Measurements from ENCODE around the gene PRIM2. TPM values are rescaled to one million over a fixed set of nuclear protein-coding genes. Genes with fewer than 3 reads are reported as not detected.
A peak's percentile ranks its signal among the peaks of the same experiment; 100 is the strongest.
"Not testable (repeated sequence)": the region's sequence is repeated elsewhere in the genome, so short reads cannot be mapped to it uniquely, and the experiment has no call there.

PRIM2 gene
- total and polyA plus RNA-seq, 8 donors, result 11.2 to 18.8 (median 14.8) TPM

DNA sequence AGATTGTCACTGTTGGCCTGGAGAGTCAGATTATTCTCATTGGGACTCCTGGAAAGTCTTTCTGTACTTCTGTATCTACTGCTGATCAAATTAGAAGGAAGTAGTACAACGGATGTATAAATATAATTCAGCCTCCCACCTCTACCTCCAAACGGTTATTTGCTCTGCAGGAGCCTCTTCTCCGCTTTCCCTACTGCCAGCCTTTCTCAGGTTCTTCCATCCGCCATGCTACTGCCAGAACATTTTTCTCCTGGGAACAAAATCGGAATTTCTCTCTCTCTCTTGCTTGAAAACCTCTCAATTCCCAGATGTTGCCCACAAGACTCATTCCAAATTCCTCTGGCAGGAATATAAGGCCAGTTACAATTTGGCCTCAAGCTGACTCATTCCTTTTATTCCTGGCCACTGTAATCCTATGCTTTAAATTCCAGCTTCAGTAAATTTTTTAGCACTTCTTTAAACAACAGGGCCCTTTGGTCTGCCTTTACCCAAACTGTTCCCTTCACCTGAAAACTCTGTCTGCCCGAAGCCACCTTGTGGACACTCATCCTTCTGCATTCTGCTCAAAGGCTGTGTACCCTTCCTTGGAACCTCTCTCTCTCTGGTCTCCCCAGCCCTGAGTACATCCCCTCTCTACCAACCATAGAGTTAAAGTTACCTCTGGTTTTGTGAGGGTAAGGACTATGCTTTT lies 354.7 kb downstream of the PRIM2 start:
- DNase-seq; H3K36me3 ChIP-seq; H3K27me3 ChIP-seq; intact Hi-C loops (cut with DNase I); H3K27ac ChIP-seq; ATAC-seq; H3K4me3 ChIP-seq; H3K9me3 ChIP-seq; H3K4me1 ChIP-seq: not testable (repeated sequence)

DNA sequence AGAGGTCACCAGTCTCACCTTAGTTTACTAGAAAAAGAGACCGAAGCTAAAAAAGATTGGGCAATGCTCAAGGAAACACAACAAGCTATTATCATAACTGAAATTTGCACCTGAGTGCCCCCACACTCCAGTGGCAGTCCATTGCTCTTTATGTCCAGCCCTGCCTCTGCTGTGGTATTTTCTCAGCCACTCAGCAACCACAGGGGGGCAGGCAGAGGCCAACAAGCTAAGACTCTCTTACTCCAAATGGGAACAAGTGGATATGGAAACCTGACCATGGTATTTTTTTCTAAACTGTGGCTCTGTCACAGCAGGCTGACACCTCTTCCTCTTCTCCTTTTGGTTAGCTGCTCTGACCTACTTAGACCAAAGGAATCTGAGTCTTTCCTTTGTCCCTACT lies 355.9 kb downstream of the PRIM2 start:
- H3K9me3 ChIP-seq; H3K36me3 ChIP-seq; DNase-seq; H3K27me3 ChIP-seq; H3K4me3 ChIP-seq; H3K27ac ChIP-seq; intact Hi-C loops (cut with DNase I); H3K4me1 ChIP-seq: not testable (repeated sequence)
- peak; percentile 62 for ATAC-seq

DNA sequence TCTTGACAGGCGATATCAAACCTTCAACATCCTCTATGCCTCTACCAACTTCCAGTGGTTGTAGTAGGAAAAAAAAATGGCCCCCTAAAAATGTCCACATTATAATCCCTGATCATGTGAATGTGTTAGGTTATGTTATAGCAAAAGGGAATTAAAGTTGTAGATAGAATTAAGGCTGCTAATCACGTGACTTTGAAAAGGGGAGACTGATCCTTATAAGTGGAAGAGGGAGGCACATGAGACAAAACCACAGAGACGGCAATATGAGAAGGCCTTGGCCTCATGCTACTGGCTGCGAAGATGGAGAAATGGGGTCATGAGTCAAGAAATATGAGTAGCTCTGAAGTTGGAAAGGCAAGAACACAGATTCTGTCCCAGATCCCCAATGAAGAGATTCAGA lies 358.0 kb downstream of the PRIM2 start:
- intact Hi-C loops (cut with DNase I), result not testable (repeated sequence)

GRCh38 chr6:57696382-57696781 lies 379.0 kb downstream of the PRIM2 start:
- H3K27me3 ChIP-seq; intact Hi-C loops (cut with DNase I); H3K4me1 ChIP-seq; H3K36me3 ChIP-seq; DNase-seq; ATAC-seq; H3K9me3 ChIP-seq; H3K4me3 ChIP-seq; H3K27ac ChIP-seq: not testable (repeated sequence)

More for the DNA sequence above, 358.0 kb downstream of the PRIM2 start:
- not testable (repeated sequence) for H3K9me3 ChIP-seq, ATAC-seq, H3K36me3 ChIP-seq, DNase-seq, H3K27ac ChIP-seq, H3K27me3 ChIP-seq, H3K4me3 ChIP-seq, H3K4me1 ChIP-seq

Small RNAs within 50 kb of the gene (microRNA-seq; reads per million reads assigned to microRNA genes)
- gene MIR548U, result 0 to 0.14 reads per million in 2 donors

Other genes starting within 250 kb of the PRIM2 start
- 10 to 100 TPM; 51.7 to 53.4 TPM for gene ZNF451, start 227.4 kb upstream of the PRIM2 start, total RNA-seq
- gene ZNF451, start 227.4 kb upstream of the PRIM2 start, polyA plus RNA-seq (ENCODE audit: insufficient read length in 6 of 6), result 10 to 100 TPM; 36.3 to 50.5 (median 44.5) TPM
- 10 to 100 TPM in 1 of 2 donors, 1 to 10 TPM in 1; 9.2 to 11.3 TPM for gene BAG2, start 145.3 kb upstream of the PRIM2 start, total RNA-seq
- 10 to 100 TPM in 1 of 6 donors, 1 to 10 TPM in 5; 6.0 to 10.9 (median 7.4) TPM for gene BAG2, start 145.3 kb upstream of the PRIM2 start, polyA plus RNA-seq (ENCODE audit: insufficient read length in 6 of 6)
- gene RAB23, start 95.3 kb upstream of the PRIM2 start, total RNA-seq, result 10 to 100 TPM; 14.0 to 21.7 TPM
- 10 to 100 TPM; 23.1 to 27.3 (median 25.3) TPM for gene RAB23, start 95.3 kb upstream of the PRIM2 start, polyA plus RNA-seq (ENCODE audit: insufficient read length in 6 of 6)